Activated CD8-positive, alpha-beta memory T cell treated with anti-CD3 and anti-CD28 coated beads for 4 hours (primary cell): ENCODE data around the gene SPATA13.

Experiments used
- DNase-seq, 2 donors: peaks; one replicate each; pipeline ENCODE4 v3.0.0-alpha.2; 2020; ENCODE audit warnings: low read depth in 2 of 2

SPATA13 gene

DNA sequence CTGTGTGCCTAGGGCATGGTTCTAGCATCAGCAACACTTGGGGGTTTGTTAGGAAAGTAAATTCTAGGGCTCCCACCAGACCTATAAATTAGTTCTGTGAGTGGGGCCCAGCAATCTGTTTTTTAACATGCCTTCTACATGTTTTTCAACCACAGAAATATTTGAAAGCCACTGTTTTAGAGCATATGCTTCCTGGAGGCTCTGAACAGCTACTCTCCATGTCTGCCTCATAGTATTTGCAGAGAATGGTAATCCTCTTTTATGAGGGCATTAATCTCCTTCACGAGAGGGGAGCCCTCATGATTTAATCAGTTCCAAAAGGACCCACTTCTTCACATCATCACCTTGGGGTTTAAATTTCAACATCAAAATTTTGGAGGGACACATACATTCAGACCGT is 6.0 kb downstream of the SPATA13 start:
- DNase-seq: no peak

GRCh38 chr13:24167666-24168391 is 7.3 kb downstream of the SPATA13 start:
- DNase-seq: no peak

DNA sequence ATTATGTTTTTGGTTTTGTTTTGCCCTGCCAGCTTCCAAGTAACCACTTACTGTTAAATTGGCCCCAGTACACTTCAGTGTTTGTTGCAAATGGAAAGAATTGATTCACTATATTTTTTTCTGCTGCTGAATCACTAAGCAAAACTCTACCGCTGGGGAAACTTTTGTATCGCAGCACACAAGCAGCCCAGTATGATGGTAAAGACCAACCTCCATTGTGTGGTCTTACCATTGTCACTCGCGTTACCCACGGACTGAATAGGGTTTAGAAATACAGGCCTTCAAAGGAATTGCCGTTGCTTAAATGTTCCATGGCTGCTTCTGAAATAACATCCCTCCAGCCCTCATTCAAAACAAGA is 7.9 kb downstream of the SPATA13 start:
- no peak for DNase-seq

GRCh38 chr13:24168979-24169378 is 8.5 kb downstream of the SPATA13 start:
- no peak for DNase-seq

DNA sequence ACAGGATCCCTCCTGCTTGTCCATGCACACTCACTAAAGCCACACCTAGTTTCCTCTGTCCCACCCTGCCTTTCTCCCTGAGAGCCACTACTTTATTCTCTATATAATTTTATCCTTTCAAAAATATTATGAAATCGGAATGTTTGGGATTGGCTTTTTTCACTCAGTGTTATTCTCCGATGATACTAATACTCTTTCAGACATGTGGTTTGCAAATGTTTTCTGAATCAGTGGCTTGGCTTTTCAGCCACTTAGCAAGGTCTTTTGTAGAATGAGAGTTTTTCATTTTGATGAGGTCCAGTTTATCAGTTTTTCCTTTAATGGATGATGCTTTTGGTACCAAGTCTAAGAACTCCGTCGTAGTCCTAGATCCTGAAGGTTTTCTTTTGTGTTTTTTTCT is 11.6 kb downstream of the SPATA13 start:
- DNase-seq: no peak

GRCh38 chr13:24173795-24174194 is 13.3 kb downstream of the SPATA13 start:
- no peak for DNase-seq

- DNase-seq: no peak
Measured at GRCh38 chr13:24175847-24176246, 15.3 kb downstream of the SPATA13 start.

DNA sequence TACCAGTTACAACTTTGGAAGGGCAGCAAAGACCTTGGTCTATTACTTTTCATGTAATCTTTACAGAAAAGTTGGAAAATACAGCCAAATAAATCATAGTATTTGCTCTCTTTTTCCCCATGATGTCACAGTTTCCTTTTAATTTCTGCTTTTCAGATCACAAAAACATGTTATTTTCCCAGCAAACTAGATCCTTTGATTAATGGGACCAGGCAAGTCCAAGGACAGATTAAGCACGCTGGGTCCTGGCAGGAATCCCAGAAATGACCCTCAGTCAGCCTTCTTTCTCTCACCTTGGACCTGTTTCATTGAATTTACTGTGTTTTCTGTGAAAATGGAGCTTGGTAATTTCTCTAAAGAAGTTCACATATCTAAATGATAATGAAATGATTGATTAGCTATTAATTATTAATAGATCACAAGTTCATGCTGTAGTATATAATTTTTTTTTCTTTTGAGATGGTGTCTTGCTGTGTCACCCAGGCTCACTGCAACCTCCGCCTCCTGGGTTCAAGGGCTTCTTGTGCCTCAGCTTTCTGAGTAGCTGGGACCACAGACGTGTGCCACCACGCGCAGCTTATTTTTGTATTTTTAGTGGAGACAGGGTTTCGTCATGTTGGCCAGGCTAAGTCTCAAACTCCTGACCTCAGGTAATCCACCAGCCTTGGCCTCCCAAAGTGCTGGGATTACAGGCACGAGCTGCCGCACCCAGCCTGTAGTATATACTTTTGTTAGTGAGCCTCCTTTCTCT is 16.0 kb downstream of the SPATA13 start:
- DNase-seq: no peak

DNA sequence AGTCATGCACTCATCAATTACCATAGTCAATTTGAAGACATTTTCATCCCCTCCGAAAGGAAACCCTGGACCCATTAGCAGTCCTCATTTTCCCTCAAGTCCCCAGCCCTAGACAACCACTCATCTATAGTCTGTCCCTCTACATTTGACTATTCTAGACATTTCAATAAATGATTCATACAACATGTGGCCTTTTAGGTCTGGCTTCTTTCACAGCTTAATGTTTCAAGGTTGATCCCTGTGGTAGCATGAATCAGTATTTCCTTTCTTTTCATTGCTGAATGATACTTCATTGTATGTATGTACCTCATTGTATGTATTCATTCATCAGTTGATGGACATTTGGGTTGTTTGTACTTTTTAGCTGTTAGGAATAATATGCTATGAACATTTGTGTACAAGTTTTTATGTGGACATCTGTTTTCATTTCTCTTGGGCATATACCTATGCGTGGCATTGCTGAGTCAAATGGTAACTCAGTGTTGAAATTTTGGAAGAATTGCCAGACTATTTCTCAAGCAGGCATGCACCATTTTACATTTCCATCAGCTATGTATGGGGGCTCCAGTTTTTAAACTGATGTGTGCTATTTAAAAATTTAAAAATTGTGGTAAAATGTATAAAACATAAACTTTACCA is 18.4 kb downstream of the SPATA13 start:
- no peak for DNase-seq

DNA sequence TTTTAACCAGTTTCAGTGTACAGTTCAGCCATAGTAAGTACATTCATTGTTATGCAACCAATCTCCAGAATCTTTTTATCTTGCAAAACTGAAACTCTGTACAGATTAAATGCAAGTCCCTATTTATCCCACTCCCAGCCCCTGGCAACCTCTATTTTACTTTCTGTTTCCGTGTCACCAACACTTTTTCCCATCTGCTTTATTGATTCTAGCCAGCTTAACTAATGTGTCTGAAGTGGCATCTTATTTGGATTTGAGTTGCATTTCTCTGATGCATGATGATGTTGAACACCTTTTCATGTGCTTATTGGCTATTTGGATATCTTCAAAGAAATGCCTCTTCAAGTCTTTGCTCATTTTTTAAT is 18.9 kb downstream of the SPATA13 start:
- DNase-seq: no peak

DNA sequence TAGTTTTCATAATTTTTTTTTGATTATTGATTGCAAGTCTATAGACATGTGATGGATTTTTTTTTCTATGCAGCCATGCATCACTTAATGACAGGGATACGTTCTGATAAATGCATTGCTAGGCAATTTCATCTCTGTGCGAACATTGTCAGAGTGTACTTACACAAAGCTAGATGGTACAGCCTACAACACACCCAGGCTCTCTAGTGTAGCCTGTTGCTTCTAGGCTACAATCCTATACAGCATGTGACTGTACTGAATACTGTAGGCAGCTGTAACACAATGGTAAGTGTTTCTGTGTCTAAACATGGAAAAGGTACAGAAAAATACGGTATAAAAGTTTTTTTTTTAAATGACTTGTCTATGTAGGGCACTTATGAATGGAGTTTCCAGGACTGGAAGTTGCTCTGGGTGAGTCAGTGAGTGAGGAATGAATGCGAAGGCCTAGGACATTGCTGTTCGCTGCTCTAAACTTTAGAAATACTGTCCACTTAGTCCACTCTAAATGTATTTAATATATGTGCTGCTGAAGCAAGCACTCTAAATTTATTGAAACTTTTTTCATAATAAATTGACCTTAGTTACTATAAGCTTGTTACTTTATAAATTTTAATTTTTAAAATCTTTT is 20.3 kb downstream of the SPATA13 start:
- DNase-seq: no peak

DNA sequence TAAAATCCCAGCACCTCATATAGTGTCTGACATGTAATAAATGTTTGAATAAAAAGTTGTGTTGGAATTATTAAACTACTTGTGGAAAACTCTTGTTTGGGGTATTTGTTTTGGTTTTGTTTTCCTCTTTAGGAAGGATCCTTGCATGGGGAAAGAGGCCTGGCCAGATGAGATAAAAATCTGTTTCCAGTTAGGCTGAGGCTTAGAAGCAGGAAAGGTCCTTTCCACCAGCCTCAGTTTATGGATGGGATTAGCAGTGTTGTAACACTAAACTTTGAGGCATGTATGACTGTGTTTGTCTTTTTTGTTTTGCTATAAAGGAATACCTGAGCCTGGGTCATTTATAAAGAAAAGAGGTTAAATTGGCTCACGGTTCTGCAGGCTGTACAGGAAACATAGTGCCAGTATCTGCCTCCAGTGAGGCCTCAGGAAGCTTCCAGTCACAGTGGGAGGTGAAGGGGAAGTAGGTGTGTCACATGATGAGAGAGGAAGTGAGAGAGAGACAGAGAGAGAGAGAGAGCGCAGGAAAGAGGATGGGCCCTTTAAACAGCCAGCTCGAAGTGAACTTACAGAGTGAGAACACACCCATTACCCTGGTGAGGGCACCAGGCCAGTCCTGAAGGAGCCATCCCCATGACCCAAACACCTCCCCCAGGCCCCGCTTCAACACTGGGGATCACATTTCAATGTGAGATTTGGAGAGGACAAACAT is 21.6 kb downstream of the SPATA13 start:
- no peak for DNase-seq

DNA sequence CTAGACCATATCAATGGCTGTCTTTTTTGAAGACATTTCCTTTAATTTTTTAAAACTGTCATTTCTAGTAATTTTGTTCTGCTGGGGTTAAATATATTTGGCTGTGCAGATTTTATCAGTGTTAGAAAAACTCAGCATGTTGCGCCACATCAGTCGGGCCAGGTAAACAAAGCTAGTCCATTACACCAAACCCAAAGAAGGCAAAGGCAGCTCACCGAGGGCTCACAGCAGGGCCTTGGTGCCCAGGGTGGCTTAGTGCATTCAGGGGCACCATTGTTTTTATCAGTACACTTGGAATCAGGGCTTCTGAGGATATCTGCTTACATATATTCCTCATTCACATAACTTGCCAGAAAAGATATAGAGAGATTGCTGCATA is 22.2 kb downstream of the SPATA13 start:
- DNase-seq: no peak

- DNase-seq: no peak
Measured at GRCh38 chr13:24183741-24184182, 23.2 kb downstream of the SPATA13 start.

DNA sequence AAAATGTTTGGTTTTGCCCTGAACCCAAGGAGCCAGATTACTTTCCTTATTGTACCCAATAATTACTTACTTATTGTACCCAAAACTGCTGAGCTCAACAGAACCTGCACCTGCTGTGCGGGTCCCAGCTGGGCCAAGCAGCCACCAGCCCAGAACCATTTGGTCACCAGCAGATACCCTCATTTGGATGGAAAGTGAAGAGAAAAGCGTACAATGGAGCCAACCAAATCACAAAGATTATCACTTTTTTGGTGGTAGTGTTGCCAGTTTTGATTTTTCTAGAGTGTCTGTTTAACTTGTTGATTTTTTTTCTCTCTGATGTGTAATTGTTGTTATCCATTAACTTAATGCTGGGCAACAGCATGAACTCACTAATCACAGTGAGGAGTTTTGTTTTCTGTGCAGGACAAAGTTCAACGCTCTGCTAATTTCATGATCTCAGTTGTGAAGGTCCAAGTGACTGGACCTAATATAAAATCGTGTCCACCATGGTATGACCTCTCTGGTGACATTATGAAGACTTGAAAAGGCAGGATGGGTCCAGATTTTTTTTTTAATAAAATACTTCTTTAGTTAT is 23.8 kb downstream of the SPATA13 start:
- no peak for DNase-seq

DNA sequence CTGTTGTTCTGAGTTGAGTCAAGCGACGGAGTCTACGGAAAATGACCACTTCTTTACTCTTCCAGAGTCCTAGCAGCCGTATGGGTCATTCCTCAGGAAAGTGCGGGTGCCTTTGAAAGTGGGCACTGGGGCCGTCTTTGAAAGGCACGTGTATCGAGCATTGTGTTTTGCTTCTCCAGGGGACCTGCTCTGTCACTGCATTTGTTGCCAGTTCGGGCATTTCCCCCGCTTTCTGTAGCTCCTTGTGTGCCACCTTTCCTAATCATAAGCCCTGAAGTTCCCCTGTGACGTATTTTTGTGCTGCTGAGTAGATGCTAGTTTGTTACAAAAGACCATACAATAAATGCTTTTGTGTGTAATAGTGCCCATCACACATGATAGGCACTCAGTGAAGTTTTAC is 24.4 kb downstream of the SPATA13 start:
- no peak for DNase-seq

- DNase-seq: no peak
Measured at GRCh38 chr13:24185591-24186232, 25.2 kb downstream of the SPATA13 start.

- DNase-seq: no peak
Measured at GRCh38 chr13:24187185-24187584, 26.7 kb downstream of the SPATA13 start.

GRCh38 chr13:24192057-24192810 is 31.7 kb downstream of the SPATA13 start:
- no peak for DNase-seq

GRCh38 chr13:24192811-24193162 is 32.3 kb downstream of the SPATA13 start:
- DNase-seq: no peak
